Measurements from ENCODE around the gene LRMDA.

- no peak for TF ChIP-seq CTCF (IDR thresholded peaks at IDR 0.05; ENCODE audit: borderline replicate concordance, extremely low read depth, low read length, poor library complexity, severe bottlenecking)
- TF ChIP-seq EZH2 (IDR thresholded peaks at IDR 0.05; ENCODE audit: borderline replicate concordance, low read depth, low read length, severe bottlenecking): no peak
Measured at GRCh38 chr10:75806186-75806585, 374.8 kb downstream of the LRMDA start.

Measured in DND-41 (cell line).